Measurements from ENCODE around the gene CPPED1.
A peak's percentile ranks its signal among the peaks of the same experiment; 100 is the strongest.
"Not testable (repeated sequence)": the region's sequence is repeated elsewhere in the genome, so short reads cannot be mapped to it uniquely, and the experiment has no call there.

The CPPED1 gene, protein sequence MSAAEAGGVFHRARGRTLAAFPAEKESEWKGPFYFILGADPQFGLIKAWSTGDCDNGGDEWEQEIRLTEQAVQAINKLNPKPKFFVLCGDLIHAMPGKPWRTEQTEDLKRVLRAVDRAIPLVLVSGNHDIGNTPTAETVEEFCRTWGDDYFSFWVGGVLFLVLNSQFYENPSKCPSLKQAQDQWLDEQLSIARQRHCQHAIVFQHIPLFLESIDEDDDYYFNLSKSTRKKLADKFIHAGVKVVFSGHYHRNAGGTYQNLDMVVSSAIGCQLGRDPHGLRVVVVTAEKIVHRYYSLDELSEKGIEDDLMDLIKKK

GRCh38 chr16:12803203-12804093 is at the start of gene CPPED1:
Gene CPPED1, minus strand, starts transcription at chr16:12803887. Its CDS starts 111 bp downstream, at chr16:12803776.
- peak; percentile 95 for DNase-seq
- in situ Hi-C loops (cut with HindIII; ENCODE audit: low pct_ligation_motif_present, low pct_unique_long_range_greater_than_20kb, low sequenced_read_pairs): no loop called here

DNA sequence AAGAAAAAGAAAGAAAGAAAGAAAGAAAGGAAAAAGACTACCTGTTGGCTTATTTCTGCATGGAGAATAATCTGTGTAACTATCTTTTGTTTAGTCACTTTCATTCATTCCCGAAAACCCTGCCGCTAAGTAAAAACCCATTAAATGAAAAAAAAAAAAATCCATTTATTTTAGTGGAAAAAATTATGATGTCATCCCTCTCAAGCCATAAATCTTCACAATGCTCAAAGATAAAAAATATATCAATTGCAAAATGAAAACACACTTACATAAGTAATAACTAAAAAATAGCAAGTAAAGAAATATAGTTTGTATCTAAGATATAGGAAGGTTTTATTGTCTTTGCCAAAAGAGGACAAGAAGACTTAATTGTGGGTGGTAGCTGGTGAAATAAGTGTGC is 46.5 kb upstream of the CPPED1 start:
- in situ Hi-C loops (cut with HindIII; ENCODE audit: low pct_ligation_motif_present, low pct_unique_long_range_greater_than_20kb, low sequenced_read_pairs): no loop called here
- DNase-seq: no peak

DNA sequence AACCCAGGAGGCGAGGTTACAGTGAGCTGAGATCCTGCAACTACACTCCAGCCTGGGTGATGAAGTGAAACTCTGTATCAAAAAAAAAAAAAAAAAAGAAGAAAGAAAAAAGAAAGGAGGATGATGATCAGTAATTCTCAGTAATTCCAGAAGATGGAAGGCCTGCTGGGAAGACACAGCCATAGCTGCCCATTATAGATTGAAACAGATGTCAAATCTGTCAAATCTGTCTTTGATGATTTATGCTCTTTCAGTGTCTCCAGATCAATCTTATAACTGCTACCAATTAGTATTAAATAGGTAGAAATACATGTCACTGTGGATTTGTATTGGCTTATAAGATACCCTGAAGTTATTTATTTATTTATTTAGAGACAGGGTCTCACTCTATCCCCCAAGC is 42.9 kb upstream of the CPPED1 start:
- in situ Hi-C loops (cut with HindIII; ENCODE audit: low pct_ligation_motif_present, low pct_unique_long_range_greater_than_20kb, low sequenced_read_pairs): no loop called here
- DNase-seq: no peak

DNA sequence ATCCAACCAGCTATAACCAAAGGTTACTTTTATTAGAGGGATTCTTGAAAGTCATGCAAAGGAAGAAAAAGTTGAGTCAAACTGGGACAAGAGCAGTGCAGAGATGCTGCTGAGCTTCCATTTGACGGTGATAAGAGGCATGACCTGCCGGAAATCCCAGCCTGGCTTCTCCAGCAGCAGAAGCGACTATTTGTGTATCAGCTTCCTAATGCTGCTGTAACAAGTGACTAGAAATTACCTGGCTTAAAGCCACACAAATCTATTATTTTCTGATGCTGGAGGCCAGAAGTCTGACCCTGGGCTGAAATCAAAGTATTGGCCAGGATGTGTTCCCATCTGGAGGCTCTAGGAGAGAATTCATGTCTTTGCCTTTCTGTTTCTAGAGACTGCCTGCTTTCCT is 41.6 kb upstream of the CPPED1 start:
- in situ Hi-C loops (cut with HindIII; ENCODE audit: low pct_ligation_motif_present, low pct_unique_long_range_greater_than_20kb, low sequenced_read_pairs): no loop called here
- no peak for DNase-seq

- in situ Hi-C loops (cut with HindIII; ENCODE audit: low pct_ligation_motif_present, low pct_unique_long_range_greater_than_20kb, low sequenced_read_pairs): no loop called here
- no peak for DNase-seq
Measured at GRCh38 chr16:12837756-12838155, 34.1 kb upstream of the CPPED1 start.

DNA sequence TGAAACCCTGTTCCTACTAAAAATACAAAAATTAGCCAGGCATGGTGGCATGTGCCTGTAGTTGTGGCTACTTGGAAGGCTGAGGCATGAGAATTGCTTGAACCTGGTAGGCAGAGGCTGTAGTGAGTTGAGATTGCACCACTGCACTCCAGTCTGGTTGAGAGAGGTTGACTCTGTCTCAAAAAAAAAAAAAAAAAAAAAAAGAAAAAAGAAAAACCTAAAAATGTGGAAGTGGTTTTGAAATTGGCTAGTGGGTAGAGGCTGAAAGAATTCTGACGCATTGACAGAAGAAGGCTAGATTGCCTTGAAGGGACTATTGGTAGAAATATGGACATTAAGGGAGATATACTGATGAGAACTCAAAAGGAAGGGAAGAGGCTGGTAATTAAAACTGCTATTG is 33.6 kb upstream of the CPPED1 start:
- no peak for DNase-seq
- in situ Hi-C loops (cut with HindIII; ENCODE audit: low pct_ligation_motif_present, low pct_unique_long_range_greater_than_20kb, low sequenced_read_pairs): no loop called here

DNA sequence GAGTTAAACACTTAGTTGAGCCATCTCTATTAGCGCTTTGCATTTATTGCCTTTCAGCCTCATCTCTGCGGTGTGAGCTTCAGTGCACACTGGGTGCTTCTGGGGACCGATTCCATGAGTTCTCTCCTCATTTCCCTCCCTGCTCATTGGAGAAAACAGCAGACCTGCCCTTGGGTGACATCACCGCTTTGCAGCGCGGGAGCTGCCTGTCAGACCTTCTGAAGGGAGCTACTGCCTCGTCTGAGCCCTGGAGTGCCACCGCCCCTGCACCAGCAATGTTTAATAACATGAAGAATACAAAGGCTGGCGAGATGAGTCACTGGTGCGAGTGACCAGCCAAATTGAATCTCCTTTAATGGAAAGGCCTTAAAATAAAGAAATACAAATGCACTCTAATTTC is 30.2 kb upstream of the CPPED1 start:
- peak; percentile 77 for DNase-seq
- in situ Hi-C loops (cut with HindIII; ENCODE audit: low pct_ligation_motif_present, low pct_unique_long_range_greater_than_20kb, low sequenced_read_pairs): no loop called here

DNA sequence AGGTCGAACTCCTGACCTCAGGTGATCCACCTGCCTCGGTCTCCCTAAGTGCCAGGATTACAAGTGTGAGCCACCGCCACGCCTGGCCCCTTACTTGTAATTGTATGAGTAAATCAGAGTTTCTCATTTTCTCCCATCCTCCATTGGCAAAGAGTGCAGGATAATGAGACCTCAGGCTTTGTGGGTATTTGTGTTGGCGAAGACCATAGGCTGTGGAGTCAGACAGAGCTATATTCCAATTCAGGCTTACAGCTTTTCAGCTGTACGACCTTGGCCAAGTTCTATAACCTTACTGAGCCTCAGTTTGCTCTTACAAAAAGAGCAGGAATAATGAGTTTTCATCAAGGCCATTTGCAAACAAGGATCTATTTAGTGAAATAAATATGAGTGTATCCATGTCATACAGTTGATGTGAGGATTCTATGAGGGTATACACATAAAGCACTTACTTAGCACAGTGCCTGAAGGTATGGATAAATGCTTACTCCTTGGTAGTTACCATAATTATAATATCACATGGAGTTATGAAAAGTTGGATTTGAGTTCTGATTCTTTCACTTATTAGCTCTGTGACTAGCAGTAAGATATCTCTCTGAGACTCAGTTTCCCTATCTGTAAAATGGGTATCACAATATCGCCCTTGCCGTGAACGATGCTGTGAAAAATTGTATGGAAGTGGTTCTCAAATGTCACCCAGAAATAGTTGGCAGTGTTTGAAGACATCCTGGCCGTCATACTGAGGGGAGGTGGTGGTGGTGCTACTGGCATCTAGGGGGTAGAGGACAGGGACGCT is 25.6 kb upstream of the CPPED1 start:
- DNase-seq: no peak
- in situ Hi-C loops (cut with HindIII; ENCODE audit: low pct_ligation_motif_present, low pct_unique_long_range_greater_than_20kb, low sequenced_read_pairs): no loop called here

DNA sequence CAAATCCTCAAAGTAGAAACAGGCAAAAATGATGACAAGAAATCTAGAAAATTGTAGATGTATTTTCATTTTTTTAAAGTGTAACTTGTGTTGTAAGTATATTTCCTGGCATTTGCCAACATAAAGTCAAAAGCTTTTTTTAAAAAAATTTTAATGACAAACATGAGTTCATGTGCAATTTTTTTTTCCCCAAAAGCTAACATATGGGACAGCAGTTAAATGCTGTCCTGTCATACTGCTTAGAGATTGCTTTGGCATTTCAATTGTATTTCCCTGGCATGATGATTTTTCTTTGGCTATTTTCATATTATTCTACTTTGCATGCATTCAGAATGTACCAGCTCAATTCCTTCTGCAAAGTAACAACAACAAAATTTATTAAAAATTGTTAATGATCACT is 24.5 kb upstream of the CPPED1 start:
- in situ Hi-C loops (cut with HindIII; ENCODE audit: low pct_ligation_motif_present, low pct_unique_long_range_greater_than_20kb, low sequenced_read_pairs): no loop called here
- no peak for DNase-seq

- no peak for DNase-seq
- in situ Hi-C loops (cut with HindIII; ENCODE audit: low pct_ligation_motif_present, low pct_unique_long_range_greater_than_20kb, low sequenced_read_pairs): no loop called here
Measured at GRCh38 chr16:12826559-12826958, 22.9 kb upstream of the CPPED1 start.

- peak; percentile 57 for DNase-seq
- in situ Hi-C loops (cut with HindIII; ENCODE audit: low pct_ligation_motif_present, low pct_unique_long_range_greater_than_20kb, low sequenced_read_pairs): no loop called here
Measured at GRCh38 chr16:12819126-12820117, 15.7 kb upstream of the CPPED1 start.

GRCh38 chr16:12818326-12818725 is 14.6 kb upstream of the CPPED1 start:
- in situ Hi-C loops (cut with HindIII; ENCODE audit: low pct_ligation_motif_present, low pct_unique_long_range_greater_than_20kb, low sequenced_read_pairs): no loop called here
- no peak for DNase-seq

DNA sequence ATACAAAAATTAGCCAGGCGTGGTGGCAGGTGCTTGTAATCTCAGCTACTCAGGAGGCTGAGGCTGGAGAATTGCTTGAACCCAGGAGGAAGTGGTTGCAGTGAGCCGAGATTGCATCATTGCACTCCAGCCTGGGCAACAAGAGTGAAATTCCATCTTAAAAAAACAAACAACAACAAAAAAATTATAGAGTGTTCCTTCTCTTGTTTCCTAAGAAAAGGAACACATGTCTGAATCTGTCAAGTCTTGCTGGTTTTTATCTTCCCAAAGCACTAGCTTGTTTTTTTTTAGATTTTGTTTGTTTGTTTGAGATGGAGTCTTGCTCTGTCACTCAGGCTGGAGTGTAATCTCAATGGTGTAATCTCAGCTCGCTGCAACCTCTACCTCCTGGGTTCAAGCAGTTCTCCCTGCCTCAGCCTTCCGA is 13.1 kb upstream of the CPPED1 start:
- DNase-seq; in situ Hi-C loops (cut with HindIII; ENCODE audit: low pct_ligation_motif_present, low pct_unique_long_range_greater_than_20kb, low sequenced_read_pairs): not testable (repeated sequence)

GRCh38 chr16:12815361-12815760 is 11.7 kb upstream of the CPPED1 start:
- in situ Hi-C loops (cut with HindIII; ENCODE audit: low pct_ligation_motif_present, low pct_unique_long_range_greater_than_20kb, low sequenced_read_pairs): no loop called here
- no peak for DNase-seq

DNA sequence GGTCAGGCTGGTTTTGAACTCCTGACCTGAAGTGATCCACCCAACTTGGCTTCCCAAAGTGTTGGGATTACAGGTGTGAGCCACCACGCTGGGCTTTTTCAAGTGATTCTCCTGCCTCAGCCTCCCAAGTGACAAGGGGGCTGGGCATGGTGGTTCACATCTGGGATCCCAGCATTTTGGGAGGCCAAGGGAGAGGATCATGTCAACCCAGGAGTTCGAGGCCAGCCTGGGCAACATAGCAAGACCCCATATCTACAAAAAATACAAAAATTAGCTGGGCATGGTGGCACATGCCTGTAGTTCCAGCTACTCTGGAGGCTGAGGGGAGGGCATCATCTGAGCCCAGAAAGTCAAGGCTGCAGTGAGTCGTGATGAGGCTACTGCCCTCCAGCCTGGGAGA is 10.0 kb upstream of the CPPED1 start:
- in situ Hi-C loops (cut with HindIII; ENCODE audit: low pct_ligation_motif_present, low pct_unique_long_range_greater_than_20kb, low sequenced_read_pairs); DNase-seq: not testable (repeated sequence)

DNA sequence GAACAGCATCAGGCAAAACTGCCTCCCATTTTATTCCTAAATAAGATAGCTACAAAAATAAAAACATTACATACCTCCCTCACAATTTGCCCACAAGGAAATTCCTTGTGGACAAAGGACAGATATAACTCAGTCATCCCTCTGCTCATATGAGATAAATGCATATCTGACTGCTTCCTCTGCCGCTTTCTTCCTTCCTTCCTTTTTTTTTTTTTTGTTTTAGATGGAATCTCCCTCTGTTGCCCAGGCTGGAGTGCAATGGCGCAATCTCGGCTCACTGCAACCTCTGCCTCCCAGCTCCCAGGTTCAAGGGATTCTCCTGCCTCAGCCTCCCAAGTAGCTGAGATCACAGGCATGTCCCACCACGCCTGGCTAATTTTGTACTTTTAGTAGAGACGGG is 9.6 kb upstream of the CPPED1 start:
- in situ Hi-C loops (cut with HindIII; ENCODE audit: low pct_ligation_motif_present, low pct_unique_long_range_greater_than_20kb, low sequenced_read_pairs); DNase-seq: not testable (repeated sequence)

- in situ Hi-C loops (cut with HindIII; ENCODE audit: low pct_ligation_motif_present, low pct_unique_long_range_greater_than_20kb, low sequenced_read_pairs): no loop called here
- DNase-seq: no peak
Measured at GRCh38 chr16:12811441-12812383, 8.0 kb upstream of the CPPED1 start.
